22Rv1 (cell line): ENCODE results near the gene ZNG1A.
"Not testable (repeated sequence)": the region's sequence is repeated elsewhere in the genome, so short reads cannot be mapped to it uniquely, and the experiment has no call there.

Experiments
- CTCF ChIP-seq: fragments of 450-650 bp; IDR thresholded peaks from 2 replicates; pipeline ENCODE4 v1.5.1; 2017; ENCODE audit warnings: mild to moderate bottlenecking
- ZFX ChIP-seq: fragments of 450-650 bp; IDR thresholded peaks from 2 replicates; pipeline ENCODE4 v1.6.1; 2017; ENCODE audit warnings: antibody characterized with exemption, borderline replicate concordance

GRCh38 chr9:73076-73899 is 105.6 kb downstream of the ZNG1A start:
- TF ChIP-seq CTCF, ZFX: not testable (repeated sequence)
